IMR-90 (cell line): ENCODE measurements around the gene ZDHHC1. TPM values are rescaled to one million over a fixed set of nuclear protein-coding genes. Genes with fewer than 3 reads are reported as not detected.
A peak's percentile ranks its signal among the peaks of the same experiment; 100 is the strongest.

Source experiments
- ATAC-seq: fragments of 200-7000 bp; cut with Tn5 transposase; 2 replicates; pipeline ENCODE4 v1.9.1; 2020; ENCODE audit warnings: low read depth, mild to moderate bottlenecking, moderate library complexity
- BruUV-seq: library from RNA; stranded (reverse); fragments of 400-500 nt; replicated peaks from 2 replicates; lab custom pipeline; 2021; lab: Mats Ljungman, UMichigan
- CTCF ChIA-PET: fragments of 300-600 bp; formaldehyde crosslinking; extraction: SDS; loops from one replicate; lab custom pipeline; 2021; ENCODE audit warnings: antibody characterized with exemption; lab: Yijun Ruan, JAX
- POLR2A ChIA-PET: fragments of 300-600 bp; sonication (Branson Sonifier 250); formaldehyde crosslinking; loops from one replicate; lab custom pipeline; 2022; ENCODE audit warnings: antibody characterized with exemption; ENCODE audit not compliant: unreplicated experiment; lab: Charles Lee
- DNase-seq: peaks from one replicate; pipeline ENCODE4 v3.0.0; 2013
- H2AFZ ChIP-seq: replicated peaks from 2 replicates; pipeline ENCODE3; 2013; ENCODE audit warnings: low read length, mild to moderate bottlenecking; ENCODE audit not compliant: poor library complexity
- H2AK5ac ChIP-seq: 2 replicates; pipeline ENCODE4 v1.6.1; 2013; ENCODE audit warnings: low read depth, low read length, inconsistent platforms
- H2AK9ac ChIP-seq: replicated peaks from 2 replicates; pipeline ENCODE3; 2013; ENCODE audit warnings: mild to moderate bottlenecking, low read depth, low read length, moderate library complexity; ENCODE audit not compliant: poor library complexity
- H2BK120ac ChIP-seq: 2 replicates; pipeline ENCODE4 v1.6.1; 2013; ENCODE audit warnings: low read depth, low read length, inconsistent platforms
- H2BK15ac ChIP-seq: 3 replicates; pipeline ENCODE4 v1.6.1; 2013; ENCODE audit warnings: low read depth, low read length, inconsistent platforms
- H2BK20ac ChIP-seq: 2 replicates; pipeline ENCODE4 v1.6.1; 2013; ENCODE audit warnings: low read depth, mild to moderate bottlenecking, inconsistent platforms, low read length, moderate library complexity
- H2BK5ac ChIP-seq: 2 replicates; pipeline ENCODE4 v1.6.1; 2013; ENCODE audit warnings: mild to moderate bottlenecking, low read depth, low read length, inconsistent platforms; ENCODE audit not compliant: poor library complexity, severe bottlenecking
- H3K14ac ChIP-seq: replicated peaks from 2 replicates; pipeline ENCODE4 v1.6.1; 2013; ENCODE audit warnings: low read depth, low read length, inconsistent platforms
- H3K18ac ChIP-seq: 2 replicates; pipeline ENCODE4 v1.6.1; 2013; ENCODE audit warnings: low read depth, low read length, control low read depth
- H3K23ac ChIP-seq: 2 replicates; pipeline ENCODE4 v1.6.1; 2013; ENCODE audit warnings: low read depth, low read length, inconsistent platforms
- H3K27ac ChIP-seq: 2 replicates; pipeline ENCODE4 v1.5.1; 2013; ENCODE audit warnings: mild to moderate bottlenecking, control low read depth, low read length; ENCODE audit not compliant: insufficient read depth
- H3K27me3 ChIP-seq: 2 replicates; pipeline ENCODE4 v1.6.1; 2013; ENCODE audit warnings: low read length; ENCODE audit not compliant: control insufficient read depth, insufficient read depth
- H3K36me3 ChIP-seq: 2 replicates; pipeline ENCODE4 v1.6.1; 2013; ENCODE audit warnings: low read length, mixed read lengths; ENCODE audit not compliant: control insufficient read depth, insufficient read depth
- H3K4ac ChIP-seq: 2 replicates; pipeline ENCODE4 v1.6.1; 2013; ENCODE audit warnings: low read depth, low read length, inconsistent platforms
- H3K4me1 ChIP-seq: 2 replicates; pipeline ENCODE4 v1.6.1; 2013; ENCODE audit warnings: low read length, mixed read lengths; ENCODE audit not compliant: control insufficient read depth, insufficient read depth
- H3K4me2 ChIP-seq: 2 replicates; pipeline ENCODE4 v1.6.1; 2013; ENCODE audit warnings: low read depth, mild to moderate bottlenecking, control low read depth, low read length, moderate library complexity
- H3K4me3 ChIP-seq: 2 replicates; pipeline ENCODE4 v1.5.1; 2013; ENCODE audit warnings: low read depth, mild to moderate bottlenecking, control low read depth, low read length, moderate library complexity; ENCODE audit not compliant: insufficient read depth
- H3K56ac ChIP-seq: 2 replicates; pipeline ENCODE4 v1.6.1; 2013; ENCODE audit warnings: low read length, inconsistent platforms; ENCODE audit not compliant: insufficient read depth; ENCODE audit errors: extremely low read depth
- H3K79me1 ChIP-seq, 2 experiments: 2 replicates each; pipeline ENCODE4 v1.6.1; 2013; ENCODE audit warnings: low read length in 2 of 2, inconsistent platforms in 1 of 2, low read depth in 1 of 2
- H3K9ac ChIP-seq: 2 replicates; pipeline ENCODE4 v1.6.1; 2013; ENCODE audit warnings: low read depth, low read length, control low read depth
- H3K9me1 ChIP-seq: 2 replicates; pipeline ENCODE4 v1.6.1; 2013; ENCODE audit warnings: low read length, inconsistent platforms; ENCODE audit not compliant: insufficient read depth
- H3K9me3 ChIP-seq: 2 replicates; pipeline ENCODE4 v1.6.1; 2013; ENCODE audit warnings: low read length; ENCODE audit not compliant: control insufficient read depth, insufficient read depth
- H4K20me1 ChIP-seq: 2 replicates; pipeline ENCODE4 v1.6.1; 2013; ENCODE audit warnings: low read length, inconsistent platforms; ENCODE audit not compliant: insufficient read depth
- H4K5ac ChIP-seq: 2 replicates; pipeline ENCODE4 v1.6.1; 2013; ENCODE audit warnings: mild to moderate bottlenecking, low read depth, low read length, control low read depth
- H4K8ac ChIP-seq, 2 experiments: 2 replicates each; pipeline ENCODE4 v1.6.1; 2013; ENCODE audit warnings: low read depth in 2 of 2, low read length in 2 of 2, control low read depth in 1 of 2, inconsistent platforms in 1 of 2
- H4K91ac ChIP-seq: 2 replicates; pipeline ENCODE4 v1.6.1; 2013; ENCODE audit warnings: low read depth, low read length, inconsistent platforms; ENCODE audit not compliant: insufficient read depth
- BHLHE40 ChIP-seq: fragments of 150-350 bp; IDR thresholded peaks from 2 replicates; pipeline ENCODE4 v1.6.1; 2016; ENCODE audit warnings: mild to moderate bottlenecking, low read depth, low read length
- CEBPB ChIP-seq: IDR thresholded peaks from 2 replicates; pipeline ENCODE4 v1.6.1; 2012; ENCODE audit warnings: low read depth, low read length, improper control_type of control experiment
- FOS ChIP-seq: fragments of 150-350 bp; IDR thresholded peaks from 2 replicates; pipeline ENCODE4 v1.6.1; 2016; ENCODE audit warnings: low read depth, low read length
- MAFK ChIP-seq: IDR thresholded peaks from 2 replicates; pipeline ENCODE4 v1.6.1; 2012; ENCODE audit warnings: low read depth, low read length, improper control_type of control experiment
- RAD21 ChIP-seq: IDR thresholded peaks from 2 replicates; pipeline ENCODE4 v1.6.1; 2012; ENCODE audit warnings: low read length, improper control_type of control experiment
- RCOR1 ChIP-seq: IDR thresholded peaks from 2 replicates; pipeline ENCODE4 v1.6.1; 2012; ENCODE audit warnings: mild to moderate bottlenecking, low read length, improper control_type of control experiment; ENCODE audit not compliant: insufficient replicate concordance
- SMC3 ChIP-seq: fragments of 150-350 bp; IDR thresholded peaks from 2 replicates; pipeline ENCODE4 v1.6.1; 2016; ENCODE audit warnings: low read depth, mild to moderate bottlenecking, antibody characterized with exemption, low read length, moderate library complexity
- whole genome bisulfite sequencing, 2 experiments: methylation state at CpG; one replicate each; pipeline versions ENCODE4 v1.1.5 to v1.1.7; 2013; ENCODE audit warnings: missing lambda C conversion rate in 2 of 2; ENCODE audit not compliant: insufficient read length in 1 of 2; ENCODE audit errors: extremely low coverage in 2 of 2; 5-methylcytosine and 5-hydroxymethylcytosine counted together
- dilution Hi-C: fragments of 300-500 bp; cut with HindIII; formaldehyde crosslinking; loops from one replicate; pipeline ENCODE4 v1.14.3; 2018; ENCODE audit warnings: low sequenced_read_pairs; ENCODE audit not compliant: unreplicated experiment
- in situ Hi-C: fragments of 300-500 bp; cut with MboI; formaldehyde crosslinking; loops from 3 replicates; pipeline ENCODE4 v1.14.3; 2019; ENCODE audit warnings: low sequenced_read_pairs, inconsistent platforms, mixed read lengths
- intact Hi-C: fragments of 100-400 bp; cut with micrococcal nuclease; formaldehyde crosslinking; loops from 2 replicates; pipeline ENCODE4 v1.10.0; 2022
- polyA plus RNA-seq, 3 experiments: library from polyadenylated mRNA; depleted of rRNA; stranded (reverse); fragments of >200 nt; gene quantifications; 2 replicates each; pipeline ENCODE4 v1.2.3, GENCODE V29; 2012; ENCODE audit warnings: low replicate concordance in 1 of 3
- total RNA-seq: library from RNA; depleted of rRNA; stranded (reverse); fragments of >200 nt; gene quantifications from 2 replicates; pipeline ENCODE4 v1.2.3, GENCODE V29; 2012
- TF ChIP-seq, protein P1 (sequence below): fragments of 150-350 bp; IDR thresholded peaks from 2 replicates; pipeline ENCODE4 v1.6.1; 2016; ENCODE audit warnings: low read depth, mild to moderate bottlenecking, low read length, moderate library complexity, borderline replicate concordance

ZDHHC1 gene
- total and polyA plus RNA-seq, 2 of the 4 experiments (the other 2 are of a cell fraction), result 2.0 to 5.9 TPM

DNA sequence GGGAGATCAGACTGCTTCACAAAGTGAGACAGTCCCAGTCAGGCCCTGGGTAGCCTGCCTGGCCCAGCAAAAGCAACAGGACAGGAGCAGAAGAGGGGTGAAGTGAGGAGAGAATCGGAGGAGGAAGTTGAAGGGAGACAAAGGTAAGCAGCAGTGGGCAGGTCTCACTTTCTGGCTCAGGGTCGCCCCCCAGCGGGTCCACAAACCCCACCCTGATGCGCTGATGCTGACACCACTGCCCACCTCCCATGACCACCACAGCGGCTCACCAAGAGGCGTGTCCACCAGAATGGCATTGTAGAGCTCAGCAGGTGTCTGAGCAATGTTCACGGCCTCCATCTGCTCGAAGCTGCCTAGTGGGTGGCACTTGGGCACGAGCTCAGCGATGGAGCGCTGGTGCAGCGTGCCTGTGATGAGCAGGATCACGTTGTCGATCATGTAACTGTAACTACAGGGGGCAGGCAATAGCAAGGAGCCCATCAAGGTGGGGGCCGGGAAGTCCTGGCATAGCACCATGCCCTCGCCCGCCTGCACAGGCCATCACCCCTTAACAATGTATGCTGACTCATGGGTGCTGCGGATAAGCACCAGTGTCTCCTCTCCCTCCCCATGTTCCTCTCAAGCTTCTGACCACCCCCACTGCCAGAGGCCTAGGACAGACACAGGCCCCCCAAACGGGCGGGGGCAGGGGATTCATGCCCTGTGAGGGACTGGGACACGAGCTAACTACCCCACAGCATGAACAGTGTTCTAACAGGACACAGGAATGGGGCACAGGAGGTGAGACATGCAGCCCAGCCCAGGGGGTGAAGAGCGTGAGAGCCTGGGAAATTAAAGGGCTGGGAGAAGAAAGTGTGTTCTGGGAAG lies 28.2 kb upstream of the ZDHHC1 start:
- Histone ChIP-seq H3K9me3 (no peaks in the 10 kb centered on the region), H3K9ac (no peak overlapping the region), H3K4me3 (no peak overlapping the region), H2BK120ac (no peak overlapping the region), H4K8ac (no peak overlapping the region), H3K9me1 (peaks cover 8% of the 10 kb centered on the region; the same call in 1 of the 2 replicates), H2AK5ac (no peak overlapping the region), H3K79me1 (peaks cover 0 to 65% of the 10 kb centered on the region in 2 experiments; a peak in 2 of 4 replicates), H3K36me3 (peaks cover 10% of the 10 kb centered on the region; the same call in 1 of the 2 replicates), H3K27ac (no peak overlapping the region), H2BK20ac (no peak overlapping the region), H3K4me2 (no peak overlapping the region), H2BK5ac (no peak overlapping the region), H3K23ac (no peak overlapping the region), H2BK15ac (no peak overlapping the region), H4K5ac (no peak overlapping the region), H3K4ac (no peak overlapping the region), H4K91ac (no peak overlapping the region), H3K27me3 (no peaks in the 10 kb centered on the region), H3K4me1 (peaks cover 40% of the 10 kb centered on the region), H3K14ac (no peak overlapping the region), H3K56ac (no peak overlapping the region), H2AFZ (no peak overlapping the region), H3K18ac (no peak overlapping the region; the same call in 1 of the 2 replicates), H4K20me1 (peaks cover 56% of the 10 kb centered on the region), H2AK9ac (peak overlapping the region; percentile 63)
- TF ChIP-seq BHLHE40 (no peak), MAFK (no peak), SMC3 (no peak), RAD21 (no peak), RCOR1 (no peak), FOS (no peak), CEBPB (no peak)
- TF ChIP-seq, protein P1, sequence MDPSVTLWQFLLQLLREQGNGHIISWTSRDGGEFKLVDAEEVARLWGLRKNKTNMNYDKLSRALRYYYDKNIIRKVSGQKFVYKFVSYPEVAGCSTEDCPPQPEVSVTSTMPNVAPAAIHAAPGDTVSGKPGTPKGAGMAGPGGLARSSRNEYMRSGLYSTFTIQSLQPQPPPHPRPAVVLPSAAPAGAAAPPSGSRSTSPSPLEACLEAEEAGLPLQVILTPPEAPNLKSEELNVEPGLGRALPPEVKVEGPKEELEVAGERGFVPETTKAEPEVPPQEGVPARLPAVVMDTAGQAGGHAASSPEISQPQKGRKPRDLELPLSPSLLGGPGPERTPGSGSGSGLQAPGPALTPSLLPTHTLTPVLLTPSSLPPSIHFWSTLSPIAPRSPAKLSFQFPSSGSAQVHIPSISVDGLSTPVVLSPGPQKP, result no peak
- DNase-seq (no peak), ATAC-seq (no peak)
- dilution Hi-C loops, result no loop called here
- POLR2A ChIA-PET, result no interaction called here
- intact Hi-C loops, result no loop called here
- WGBS, 2 experiments, result 83% methylated on average over 4 of the region's 22 CpGs; no CpG with 5 or more reads in 1 of the 2 experiments
- in situ Hi-C loops, result no loop called here
- BruUV-seq, result no TSS peak
- CTCF ChIA-PET, result no interaction called here
